H7 (cell line): ENCODE data around the gene RPTOR. TPM values are rescaled to one million over a fixed set of nuclear protein-coding genes. Genes with fewer than 3 reads are reported as not detected.
A peak's percentile ranks its signal among the peaks of the same experiment; 100 is the strongest.
"Not testable (repeated sequence)": the region's sequence is repeated elsewhere in the genome, so short reads cannot be mapped to it uniquely, and the experiment has no call there.

Experiments used
- DNase-seq: peaks from one replicate; pipeline ENCODE4 v3.0.0; 2012
- H3K27me3 ChIP-seq: 2 replicates; pipeline ENCODE4 v1.6.0; 2011; ENCODE audit warnings: mild to moderate bottlenecking, low read length; ENCODE audit not compliant: control insufficient read depth, insufficient read depth
- H3K36me3 ChIP-seq: replicated peaks from 2 replicates; pipeline ENCODE4 v1.5.1; 2011; ENCODE audit warnings: low read length; ENCODE audit not compliant: control insufficient read depth, insufficient read depth
- H3K4me3 ChIP-seq: 2 replicates; pipeline ENCODE4 v1.5.1; 2011; ENCODE audit warnings: low read depth, mild to moderate bottlenecking, control low read depth, low read length, moderate library complexity; ENCODE audit not compliant: insufficient read depth
- total RNA-seq: library from RNA; depleted of rRNA; stranded (reverse); fragments of >200 nt; shearing (Covaris generic); gene quantifications from 2 replicates; pipeline ENCODE4 v1.2.3, GENCODE V29; 2014

Gene RPTOR
- total RNA-seq, 1 experiment from 2014 or later, result 20.9 TPM

DNA sequence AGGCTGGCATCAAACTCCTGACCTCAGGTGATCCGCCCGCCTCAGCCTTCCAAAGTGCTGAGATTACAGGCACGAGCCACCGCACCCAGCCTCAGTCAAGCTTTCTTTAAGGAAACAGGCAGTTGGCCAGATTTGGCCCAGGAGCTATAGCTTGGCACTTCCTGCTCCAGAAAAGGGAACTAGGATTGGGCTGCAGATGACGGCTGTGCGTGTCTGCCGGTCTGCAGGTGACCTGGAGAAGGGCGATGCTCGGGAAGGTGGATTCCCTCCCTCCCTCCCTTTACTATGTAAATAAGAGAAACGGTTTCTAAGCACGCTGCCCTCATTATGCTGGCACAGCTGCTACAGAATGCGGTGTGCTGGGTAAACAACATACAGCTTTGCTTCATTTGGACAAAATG, 215.9 kb downstream of the RPTOR start:
- Histone ChIP-seq H3K4me3 (no peak overlapping the region), H3K27me3 (no peaks in the 10 kb centered on the region), H3K36me3 (no peaks in the 10 kb centered on the region)
- DNase-seq, result no peak

DNA sequence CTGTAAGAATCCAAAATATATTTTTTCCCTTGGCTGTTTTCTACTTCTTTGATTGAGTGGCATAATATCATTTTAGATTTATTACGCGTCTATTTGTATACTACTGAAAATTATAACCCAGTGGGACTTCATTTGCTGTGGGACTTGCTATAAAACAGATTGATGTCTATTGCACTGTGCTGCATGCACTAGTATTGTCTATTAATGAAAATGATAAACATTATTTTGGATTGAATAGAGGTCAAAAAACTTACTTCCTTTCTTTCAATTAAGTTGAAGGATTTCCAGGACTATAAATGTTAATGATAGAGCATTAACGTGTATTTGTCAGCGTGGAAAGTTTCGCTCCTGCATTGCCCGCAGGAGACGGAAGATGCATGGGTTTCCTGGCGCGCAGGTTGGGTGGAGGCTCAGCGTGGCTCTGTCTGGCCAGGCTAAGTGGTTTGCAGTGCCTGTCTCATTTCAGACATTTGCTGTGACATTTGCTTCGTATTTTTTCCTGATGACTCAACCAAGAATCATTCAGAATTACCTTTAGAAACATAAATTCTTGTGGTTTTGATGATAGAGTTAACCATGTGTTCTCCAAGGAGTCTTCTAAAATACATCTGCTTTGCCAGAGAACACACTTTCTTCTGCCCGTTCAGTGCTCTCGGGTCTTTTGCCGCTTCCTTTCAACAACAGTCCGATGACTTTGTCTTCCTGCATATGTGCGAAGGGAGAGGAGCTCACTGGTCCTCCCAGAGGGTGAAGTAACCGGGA, 216.7 kb downstream of the RPTOR start:
- no peaks in the 10 kb centered on the region for H3K27me3 ChIP-seq
- no peak for DNase-seq
- H3K4me3 ChIP-seq, result no peak overlapping the region
- H3K36me3 ChIP-seq, result no peaks in the 10 kb centered on the region

DNA sequence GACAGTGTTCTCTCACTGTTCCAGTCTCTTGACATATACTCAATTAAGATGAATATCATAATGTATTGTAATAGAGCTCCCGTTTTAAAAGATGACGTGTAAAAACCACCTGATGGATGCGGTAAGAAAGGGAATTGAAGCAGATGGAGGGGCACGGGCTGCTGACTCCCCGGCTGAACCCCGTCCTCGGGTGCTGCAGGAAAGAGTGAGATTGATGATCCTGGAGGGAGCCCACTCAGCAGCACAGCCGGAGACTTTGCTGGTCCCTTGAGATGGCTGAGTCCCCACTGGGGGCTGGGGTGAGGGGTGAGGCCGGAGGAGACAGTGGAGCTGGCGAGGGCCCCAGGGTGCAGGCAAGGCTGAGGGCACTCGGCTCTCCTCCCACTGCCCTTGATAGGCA, 217.4 kb downstream of the RPTOR start:
- Histone ChIP-seq H3K4me3 (no peak overlapping the region), H3K27me3 (no peaks in the 10 kb centered on the region)
- no peak for DNase-seq

DNA sequence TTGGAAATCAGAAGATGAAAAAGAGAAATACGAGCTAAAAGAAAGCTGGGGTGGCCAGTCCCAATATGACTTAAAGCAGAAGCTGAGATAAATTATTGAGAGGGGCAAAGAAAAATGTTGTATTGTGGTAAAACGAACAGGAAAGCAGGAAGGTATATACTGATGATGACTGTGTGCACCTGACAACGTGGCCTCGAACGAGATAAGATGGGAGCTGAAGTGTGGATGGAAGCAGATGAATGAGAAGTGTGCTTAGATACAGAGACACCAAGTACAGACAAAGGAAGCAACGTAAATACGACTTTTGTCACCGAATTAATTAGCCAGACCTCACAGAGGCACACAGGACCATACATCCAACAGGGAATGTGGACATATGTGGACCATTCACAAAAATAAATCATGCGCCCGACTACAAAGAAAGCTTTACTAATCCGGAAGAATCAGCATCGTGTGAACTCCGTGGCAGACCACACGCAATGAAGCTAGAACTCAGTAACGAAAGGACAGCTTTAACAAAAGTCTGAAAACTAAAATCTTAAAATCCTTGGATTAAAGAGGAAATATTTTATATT, 218.7 kb downstream of the RPTOR start:
- no peaks in the 10 kb centered on the region for H3K27me3 ChIP-seq
- no peak overlapping the region for H3K4me3 ChIP-seq
- DNase-seq, result no peak

More for the DNA sequence above, 217.4 kb downstream of the RPTOR start:
- H3K36me3 ChIP-seq, result no peaks in the 10 kb centered on the region

DNA sequence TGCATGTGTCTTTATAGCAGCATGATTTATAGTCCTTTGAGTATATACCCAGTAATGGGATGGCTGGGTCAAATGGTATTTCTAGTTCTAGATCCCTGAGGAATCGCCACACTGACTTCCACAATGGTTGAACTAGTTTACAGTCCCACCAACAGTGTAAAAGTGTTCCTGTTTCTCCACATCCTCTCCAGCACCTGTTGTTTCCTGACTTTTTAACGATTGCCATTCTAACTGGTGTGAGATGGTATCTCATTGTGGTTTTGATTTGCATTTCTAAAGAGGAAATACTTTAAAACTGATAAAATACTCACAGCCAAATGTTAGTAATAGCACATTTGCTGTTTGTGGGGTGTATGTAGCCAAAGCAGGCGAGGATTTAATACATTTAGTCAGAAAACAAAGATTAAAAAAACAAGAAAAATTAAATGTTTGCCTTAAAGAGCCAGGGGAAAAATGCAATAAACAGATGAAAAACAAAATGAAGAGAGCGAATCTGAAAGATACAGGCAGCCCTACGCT, 220.0 kb downstream of the RPTOR start:
- DNase-seq, H3K36me3 ChIP-seq, H3K4me3 ChIP-seq, H3K27me3 ChIP-seq: not testable (repeated sequence)

More for the DNA sequence above, 218.7 kb downstream of the RPTOR start:
- no peaks in the 10 kb centered on the region for H3K36me3 ChIP-seq

DNA sequence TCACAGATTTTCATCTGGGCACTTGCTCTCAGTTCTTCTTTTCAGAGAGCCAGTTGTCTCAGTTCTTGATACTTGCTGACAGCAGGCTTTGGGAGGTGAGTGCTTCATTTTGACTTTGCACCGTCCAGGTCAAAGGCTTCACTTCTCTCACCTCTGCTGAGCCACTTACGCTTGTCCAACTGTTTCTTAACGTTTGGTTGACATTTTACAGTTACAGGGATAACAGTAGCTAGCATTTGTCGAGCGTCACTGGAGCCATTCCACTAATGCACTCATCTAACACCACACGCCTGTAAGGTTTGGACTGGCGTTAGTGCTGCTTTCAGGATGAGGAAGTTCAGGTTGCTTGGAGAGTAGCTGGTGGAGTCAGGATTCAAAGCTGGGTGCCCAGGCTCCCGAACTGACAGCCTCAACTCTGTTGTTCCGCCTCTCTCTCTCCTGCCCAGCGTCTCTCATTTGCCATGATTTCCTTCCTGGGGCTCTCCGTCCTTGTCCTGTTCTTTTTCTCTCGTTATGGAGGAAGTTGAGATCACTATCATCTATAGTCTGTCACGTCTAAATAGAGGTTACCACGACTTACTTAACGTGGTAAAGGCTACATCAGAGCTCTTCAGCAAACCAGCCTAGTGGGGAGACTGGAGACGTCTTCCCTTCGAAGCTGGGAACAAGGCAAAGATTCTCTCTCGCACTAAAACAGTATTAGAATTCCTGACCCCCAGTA, 220.8 kb downstream of the RPTOR start:
- no peaks in the 10 kb centered on the region; the same call in 1 of the 2 replicates for H3K36me3 ChIP-seq
- no peaks in the 10 kb centered on the region for H3K27me3 ChIP-seq
- no peak for DNase-seq
- H3K4me3 ChIP-seq, result no peak overlapping the region

DNA sequence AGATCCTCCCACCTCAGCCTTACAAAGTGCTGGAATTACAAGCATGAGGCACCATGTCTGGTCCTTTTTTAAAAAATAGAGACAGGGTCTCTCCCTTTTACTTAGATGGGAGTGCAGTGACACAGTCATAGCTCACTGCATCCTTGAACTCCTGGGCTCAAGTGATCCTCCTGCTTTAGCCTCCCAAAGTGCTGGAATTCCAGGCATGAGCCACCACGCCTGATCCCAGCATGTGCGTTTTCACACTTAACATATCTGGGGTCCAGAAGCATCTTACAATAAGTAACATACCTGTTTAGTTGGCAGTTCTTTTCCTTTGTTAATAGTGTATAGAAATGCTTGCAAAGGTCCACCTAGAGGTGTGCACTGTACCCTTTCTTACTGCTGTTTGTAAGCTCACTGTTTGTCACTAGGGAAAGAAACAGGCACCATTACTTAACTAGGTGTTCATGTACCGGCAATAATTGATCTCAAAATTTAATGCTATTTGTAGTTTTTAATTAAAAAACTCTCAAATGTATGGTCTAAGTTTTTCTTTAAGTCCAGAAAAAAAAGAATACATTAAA, 221.7 kb downstream of the RPTOR start:
- H3K36me3 ChIP-seq, result no peaks in the 10 kb centered on the region; the same call in 1 of the 2 replicates
- no peaks in the 10 kb centered on the region for H3K27me3 ChIP-seq
- DNase-seq, result no peak
- no peak overlapping the region for H3K4me3 ChIP-seq

DNA sequence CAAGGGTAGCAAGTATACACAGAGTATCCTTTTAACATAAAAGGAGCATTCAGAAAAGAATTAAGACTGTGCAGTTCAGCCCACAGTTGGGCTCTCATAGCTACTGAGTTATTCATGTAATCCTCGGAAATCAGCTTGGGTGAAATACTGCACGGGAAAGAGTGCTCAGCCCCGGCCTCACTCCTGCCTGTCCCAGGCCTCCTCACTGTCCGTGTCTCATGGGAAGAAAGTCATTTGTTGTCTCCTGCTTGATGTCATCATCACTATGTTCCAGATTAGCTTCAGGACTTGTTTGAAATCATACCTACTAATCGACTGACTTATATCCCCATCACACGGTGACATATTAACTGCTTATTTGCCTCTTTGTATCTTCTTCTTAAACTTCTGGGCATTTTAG, 223.8 kb downstream of the RPTOR start:
- Histone ChIP-seq H3K4me3 (no peak overlapping the region), H3K27me3 (no peaks in the 10 kb centered on the region), H3K36me3 (no peaks in the 10 kb centered on the region; the same call in 1 of the 2 replicates)
- no peak for DNase-seq

DNA sequence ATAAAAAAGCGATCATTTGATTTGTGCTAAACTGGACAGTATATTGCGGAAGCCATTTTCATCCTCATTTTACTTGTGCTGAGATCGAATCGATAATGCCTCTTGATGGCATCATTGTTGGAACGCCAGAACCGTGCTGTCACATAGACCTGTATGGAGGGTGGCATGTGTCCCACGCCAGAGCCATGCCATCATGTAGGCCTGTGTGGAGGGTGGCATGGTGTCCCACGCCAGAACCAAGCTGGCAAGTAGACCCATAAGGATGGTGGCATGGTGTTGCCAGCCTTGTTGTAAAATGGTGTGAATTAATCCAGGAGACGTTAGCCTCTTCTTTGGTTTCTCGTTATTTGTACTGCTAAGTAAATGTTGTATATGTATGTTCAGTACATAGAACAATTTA, 224.3 kb downstream of the RPTOR start:
- H3K36me3 ChIP-seq, result no peaks in the 10 kb centered on the region; the same call in 1 of the 2 replicates
- DNase-seq, result no peak
- H3K4me3 ChIP-seq, result no peak overlapping the region
- H3K27me3 ChIP-seq, result no peaks in the 10 kb centered on the region

DNA sequence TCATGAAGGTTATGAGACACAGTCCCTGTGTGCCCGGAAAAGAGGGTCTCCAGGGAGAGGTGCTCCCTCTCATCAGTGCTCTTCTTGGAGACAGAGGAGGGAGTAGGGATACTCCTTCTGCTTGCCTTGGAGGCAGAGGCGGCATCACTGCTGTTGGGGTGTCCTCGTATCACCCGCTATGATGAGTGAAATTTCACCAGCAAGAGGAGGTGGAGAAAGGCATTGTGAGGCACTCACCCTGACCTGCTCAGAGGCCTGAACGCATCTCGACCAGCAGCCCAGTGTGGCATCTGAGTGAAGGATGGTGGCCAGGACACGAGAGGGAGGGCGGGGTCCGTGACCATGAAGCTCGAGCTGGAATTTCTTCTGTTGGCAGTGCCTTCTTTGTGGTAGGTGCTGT, 224.9 kb downstream of the RPTOR start:
- H3K4me3 ChIP-seq, result no peak overlapping the region
- H3K27me3 ChIP-seq, result no peaks in the 10 kb centered on the region
- DNase-seq, result no peak
- H3K36me3 ChIP-seq, result no peaks in the 10 kb centered on the region; the same call in 1 of the 2 replicates

DNA sequence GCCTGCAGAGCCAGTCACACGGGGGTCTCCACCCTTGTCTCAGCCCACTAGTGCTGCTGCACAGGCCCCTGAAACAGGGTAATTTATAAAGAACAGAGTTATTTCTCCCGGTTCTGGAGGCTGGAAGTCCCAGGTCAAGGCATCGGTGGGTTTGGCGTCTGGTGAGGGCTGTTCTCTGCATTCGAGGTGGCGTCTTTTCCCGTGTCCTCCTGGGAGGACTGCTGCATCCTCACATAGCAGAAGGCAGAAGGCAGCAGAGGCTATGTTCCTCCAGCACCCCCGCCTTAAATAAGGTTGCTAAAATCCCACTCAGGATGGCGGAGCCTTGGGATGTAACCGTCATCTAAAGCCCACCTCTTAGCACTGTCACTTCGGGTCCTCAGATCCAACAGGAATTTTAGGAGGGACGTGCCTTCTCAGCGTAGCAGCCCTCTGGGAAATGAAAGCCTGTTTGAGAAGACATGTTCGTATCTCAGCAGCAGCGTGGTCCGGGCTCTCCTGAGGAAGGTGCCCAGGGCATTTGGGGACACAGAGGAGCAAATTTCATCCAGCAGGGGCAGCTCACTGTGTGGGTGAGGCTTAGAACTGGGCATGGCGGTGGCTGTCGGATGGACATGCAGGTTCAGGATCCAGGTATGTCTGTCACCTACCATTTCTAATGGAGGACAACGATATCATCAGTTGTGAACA, 225.4 kb downstream of the RPTOR start:
- no peaks in the 10 kb centered on the region for H3K27me3 ChIP-seq
- no peak for DNase-seq
- no peak overlapping the region for H3K4me3 ChIP-seq
- no peaks in the 10 kb centered on the region; the same call in 1 of the 2 replicates for H3K36me3 ChIP-seq

DNA sequence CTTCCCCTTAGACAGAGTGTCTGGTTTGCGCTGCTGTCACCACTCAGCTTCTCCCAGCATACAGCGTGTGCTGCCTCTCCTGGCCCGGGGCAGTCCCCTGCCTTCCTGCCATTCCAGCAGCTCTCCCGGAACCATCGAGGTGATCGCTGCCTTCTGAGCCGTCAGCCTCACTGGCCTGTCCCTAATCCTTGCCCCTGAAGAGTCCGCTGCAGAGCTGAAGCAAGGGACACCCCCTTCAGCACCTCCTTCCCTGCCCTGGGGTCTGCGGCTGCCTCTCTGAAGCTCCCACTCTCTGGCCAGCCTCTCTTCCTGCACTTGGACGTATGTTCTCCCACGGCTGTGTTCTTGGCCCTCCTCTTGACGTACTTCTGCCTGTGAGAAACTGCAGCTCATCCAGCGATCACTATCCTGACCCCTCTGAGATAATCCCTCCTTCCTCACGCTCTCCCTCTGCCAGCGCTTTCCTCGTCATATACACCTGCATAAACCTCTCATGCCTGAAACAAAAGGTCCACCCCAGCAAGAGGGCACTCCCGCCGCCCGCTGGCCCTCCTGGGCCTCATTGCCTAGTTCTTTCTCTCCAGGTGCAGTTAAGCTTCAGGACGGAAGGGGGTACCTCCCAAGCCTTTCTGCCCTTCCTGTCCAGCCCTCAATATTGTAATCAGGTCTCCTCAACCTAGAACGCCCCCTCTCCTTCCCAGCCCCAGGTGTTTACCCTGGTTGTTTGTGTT, 226.4 kb downstream of the RPTOR start:
- H3K36me3 ChIP-seq, result no peaks in the 10 kb centered on the region; the same call in 1 of the 2 replicates
- H3K27me3 ChIP-seq, result no peaks in the 10 kb centered on the region
- H3K4me3 ChIP-seq, result no peak overlapping the region
- DNase-seq, result peak; percentile 76

DNA sequence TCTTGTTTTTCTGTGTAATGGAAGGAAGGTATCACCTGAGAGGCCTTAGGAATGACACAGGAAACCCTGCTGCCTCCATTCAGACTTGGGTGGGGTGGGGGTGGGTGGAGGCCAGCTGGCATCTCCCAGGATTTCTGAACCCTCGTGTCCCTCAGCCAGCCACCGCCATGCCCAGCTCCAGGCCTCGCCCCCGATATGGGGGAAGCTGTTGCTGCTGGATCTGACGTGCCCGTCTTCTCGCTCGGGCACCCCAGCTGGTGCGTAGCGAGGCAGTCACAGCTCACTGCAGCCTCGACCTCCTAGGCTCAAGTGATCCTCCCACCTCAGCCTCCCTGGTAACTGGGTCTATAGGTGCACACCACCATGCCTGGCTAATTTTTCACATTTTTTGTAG, 227.0 kb downstream of the RPTOR start:
- no peak overlapping the region for H3K4me3 ChIP-seq
- no peak for DNase-seq
- no peaks in the 10 kb centered on the region for H3K27me3 ChIP-seq
- no peaks in the 10 kb centered on the region; the same call in 1 of the 2 replicates for H3K36me3 ChIP-seq
